HG03159 (cell line): ENCODE data around the gene DNAJA4.
"Not testable (repeated sequence)": the region's sequence is repeated elsewhere in the genome, so short reads cannot be mapped to it uniquely, and the experiment has no call there.

Experiments
- ATAC-seq: cut with Tn5 transposase; IDR thresholded peaks from one replicate; pipeline ENCODE4 v1.9.1; 2021; ENCODE audit warnings: mild to moderate bottlenecking, moderate library complexity; ENCODE audit not compliant: unreplicated experiment

The DNAJA4 gene

DNA sequence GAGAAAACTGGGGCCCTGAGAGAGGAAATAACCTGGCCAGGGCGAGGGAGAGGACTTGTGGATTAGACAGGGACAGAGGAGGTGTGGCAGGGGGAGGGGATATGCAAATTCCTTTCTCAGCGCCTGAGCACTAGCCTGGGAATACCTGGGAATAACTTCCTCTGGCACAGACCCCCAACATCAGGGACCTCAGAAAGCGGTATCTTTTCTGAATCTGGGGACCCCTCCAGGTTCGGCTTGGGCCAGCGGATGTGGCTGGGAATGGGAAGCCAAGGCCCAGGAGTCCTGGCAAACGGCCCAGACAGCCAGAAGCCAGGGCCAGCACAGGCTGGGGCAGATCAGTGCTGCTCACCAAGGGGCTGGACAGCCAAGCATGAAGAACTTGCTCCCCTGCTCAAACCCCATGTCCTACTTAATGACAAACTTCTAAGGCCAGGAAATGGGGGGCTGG, 20.8 kb upstream of the DNAJA4 start:
- no peak for ATAC-seq

DNA sequence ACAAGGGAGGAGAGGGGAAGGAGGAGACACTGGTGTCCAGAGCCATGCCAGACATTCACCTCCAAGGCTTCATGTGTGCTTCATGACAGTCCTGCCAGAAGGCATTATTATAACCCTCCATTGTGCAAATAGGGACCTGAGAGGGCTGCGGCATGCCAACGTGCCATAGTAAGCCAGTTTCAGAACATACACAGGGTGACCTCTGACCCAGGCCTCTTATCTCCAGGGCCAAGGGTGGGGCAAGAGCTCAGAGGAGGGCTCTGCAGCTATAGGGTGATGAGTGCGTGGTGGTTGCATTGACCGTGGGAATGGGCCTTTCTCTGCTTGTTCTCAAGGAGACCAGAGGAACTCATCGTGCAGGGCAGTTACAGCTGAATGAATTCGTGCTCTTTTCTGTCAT, 20.3 kb upstream of the DNAJA4 start:
- ATAC-seq = no peak

DNA sequence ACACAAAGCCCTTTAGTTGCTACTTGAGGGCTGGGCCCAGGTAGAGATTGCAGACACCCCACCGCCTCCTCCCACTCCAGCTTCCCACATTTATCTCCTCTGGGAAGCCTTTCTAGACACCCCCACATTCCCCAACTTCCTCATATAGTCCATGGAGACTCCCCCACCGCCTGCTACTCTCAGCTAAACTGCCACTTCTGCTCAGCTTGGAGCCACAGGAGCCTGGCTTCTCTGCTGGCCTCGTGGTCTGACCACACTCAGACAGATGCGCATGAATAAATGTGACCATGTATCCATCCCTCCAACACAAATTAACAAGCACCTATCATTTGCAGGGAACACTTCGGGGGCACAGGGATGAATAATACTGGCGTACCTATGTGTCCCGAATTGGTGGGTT, 19.5 kb upstream of the DNAJA4 start:
- ATAC-seq = no peak

DNA sequence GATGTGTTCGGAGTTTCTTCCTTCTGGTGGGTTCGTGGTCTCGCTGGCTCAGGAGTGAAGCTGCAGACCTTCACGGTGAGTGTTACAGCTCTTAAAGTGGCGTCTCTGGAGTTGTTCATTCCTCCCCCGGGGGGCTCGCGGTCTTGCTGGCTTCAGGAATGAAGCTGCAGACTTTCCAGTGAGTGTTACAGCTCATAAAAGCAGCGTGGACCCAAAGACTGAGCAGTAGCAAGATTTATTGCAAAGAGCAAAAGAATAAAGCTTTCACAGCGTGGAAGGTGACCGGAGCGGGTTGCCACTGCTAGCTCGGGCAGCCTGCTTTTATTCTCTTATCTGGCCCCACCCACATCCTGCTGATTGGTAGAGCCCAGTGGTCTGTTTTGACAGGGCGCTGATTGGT, 19.0 kb upstream of the DNAJA4 start:
- ATAC-seq = not testable (repeated sequence)

DNA sequence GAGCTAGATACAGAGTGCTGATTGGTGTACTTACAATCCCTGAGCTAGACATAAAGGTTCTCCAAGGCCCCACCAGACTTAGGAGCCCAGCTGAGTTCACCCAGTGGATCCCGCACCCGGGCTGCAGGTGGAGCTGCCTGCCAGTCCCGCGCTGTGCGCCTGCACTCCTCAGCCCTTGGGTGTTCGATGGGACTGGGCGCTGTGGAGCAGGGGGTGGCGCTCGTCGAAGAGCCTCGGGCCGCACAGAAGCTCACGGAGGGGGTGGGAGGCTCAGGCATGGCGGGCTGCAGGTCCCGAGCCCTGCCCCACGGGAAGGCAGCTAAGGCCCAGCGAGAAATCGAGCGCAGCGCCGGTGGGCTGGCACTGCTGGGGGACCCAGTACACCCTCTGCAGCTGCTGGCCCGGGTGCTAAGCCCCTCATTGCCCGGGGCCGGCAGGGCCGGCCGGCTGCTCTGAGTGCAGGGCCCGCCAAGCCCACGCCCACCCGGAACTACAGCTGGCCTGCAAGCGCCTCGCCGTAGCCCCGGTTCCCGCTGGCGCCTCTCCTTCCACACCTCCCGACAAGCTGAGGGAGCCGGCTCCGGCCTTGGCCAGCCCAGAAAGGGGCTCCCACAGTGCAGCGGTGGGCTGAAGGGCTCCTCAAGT, 18.3 kb upstream of the DNAJA4 start:
- ATAC-seq = not testable (repeated sequence)

DNA sequence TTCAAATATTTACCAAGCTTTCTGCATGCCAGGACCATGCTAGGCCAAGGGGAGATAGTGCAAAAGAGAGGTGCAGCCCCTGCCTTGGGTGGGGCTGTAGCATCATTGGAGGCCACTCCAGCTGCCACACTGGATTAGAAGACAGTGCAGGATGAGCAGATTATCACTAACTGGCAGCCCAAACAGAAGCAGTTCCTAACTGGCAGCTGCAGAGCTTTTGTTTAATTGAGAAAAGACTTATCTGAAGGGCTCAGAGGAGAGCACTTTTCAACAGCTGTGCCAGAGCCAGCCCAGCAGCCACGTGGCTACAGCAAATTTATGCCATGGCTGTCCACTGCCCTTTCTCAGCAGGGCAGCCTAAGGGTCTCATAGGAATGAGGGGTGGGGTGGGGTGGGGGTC, 16.5 kb upstream of the DNAJA4 start:
- ATAC-seq = no peak

DNA sequence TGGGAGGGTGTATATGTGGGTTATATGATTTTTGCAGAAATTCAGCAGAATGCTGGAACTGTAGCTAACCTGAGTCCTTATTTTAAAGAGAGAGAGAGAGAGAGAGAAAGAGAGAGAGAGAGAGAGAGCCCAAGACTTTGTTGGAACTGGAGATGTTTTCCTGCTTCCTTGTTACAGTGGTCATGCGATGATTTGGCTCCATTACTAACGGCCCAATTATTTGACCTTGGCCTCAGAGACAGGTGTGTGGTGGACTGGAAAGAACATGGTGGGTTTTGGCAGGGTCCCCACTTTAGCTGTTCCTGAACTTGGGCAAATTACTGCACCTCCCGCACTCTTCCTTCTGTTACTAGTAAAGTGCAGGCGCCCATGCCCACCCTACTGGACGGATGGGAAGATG, 15.2 kb upstream of the DNAJA4 start:
- no peak for ATAC-seq

DNA sequence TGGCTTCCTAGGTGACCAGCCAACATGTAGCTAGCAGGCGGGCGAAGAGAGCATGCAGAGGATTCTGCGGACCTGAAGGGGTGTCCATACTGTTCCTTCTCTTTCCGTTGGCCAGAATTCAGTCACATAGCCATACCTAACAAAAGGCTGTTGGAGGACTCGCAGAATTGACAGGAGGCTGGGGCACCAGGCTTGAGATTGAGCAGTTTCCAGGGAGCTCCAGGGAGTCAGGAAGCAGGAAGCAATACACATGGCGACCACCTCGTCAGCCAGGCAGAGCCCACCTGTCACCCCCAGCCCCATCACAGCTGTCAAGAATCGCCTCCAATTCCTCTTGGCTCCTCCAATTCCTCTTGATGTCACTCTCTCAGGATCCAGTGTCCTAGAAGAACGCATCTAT, 13.2 kb upstream of the DNAJA4 start:
- no peak for ATAC-seq

DNA sequence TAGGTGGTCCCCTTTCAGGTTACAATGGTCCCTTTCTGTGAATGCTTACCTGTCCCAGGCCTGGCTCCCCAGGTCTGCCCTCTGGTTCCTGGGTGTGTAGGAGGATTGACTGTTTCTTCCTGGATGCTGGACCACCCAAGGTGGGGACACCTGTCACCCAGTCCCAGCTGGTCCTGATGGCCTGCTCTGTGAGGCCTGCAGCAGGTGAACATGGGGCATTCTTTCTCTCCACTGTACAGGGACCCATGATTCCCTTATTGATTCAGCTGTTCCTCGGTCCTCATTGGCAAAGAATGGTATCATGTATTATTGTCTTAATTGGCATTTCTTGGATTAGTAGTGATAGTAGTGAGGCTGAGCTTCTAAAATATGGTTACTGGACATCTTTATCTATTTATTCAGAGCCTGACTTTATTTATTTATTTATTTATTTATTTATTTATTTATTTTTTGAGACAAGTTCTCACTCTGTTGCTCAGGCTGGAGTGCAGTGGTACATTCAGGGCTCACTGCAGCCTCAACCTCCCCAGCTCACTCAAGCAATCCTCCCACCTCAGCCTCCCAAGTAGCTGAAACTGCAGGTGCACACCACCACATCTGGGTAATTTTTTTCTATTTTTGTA, 8.8 kb upstream of the DNAJA4 start:
- ATAC-seq = no peak

DNA sequence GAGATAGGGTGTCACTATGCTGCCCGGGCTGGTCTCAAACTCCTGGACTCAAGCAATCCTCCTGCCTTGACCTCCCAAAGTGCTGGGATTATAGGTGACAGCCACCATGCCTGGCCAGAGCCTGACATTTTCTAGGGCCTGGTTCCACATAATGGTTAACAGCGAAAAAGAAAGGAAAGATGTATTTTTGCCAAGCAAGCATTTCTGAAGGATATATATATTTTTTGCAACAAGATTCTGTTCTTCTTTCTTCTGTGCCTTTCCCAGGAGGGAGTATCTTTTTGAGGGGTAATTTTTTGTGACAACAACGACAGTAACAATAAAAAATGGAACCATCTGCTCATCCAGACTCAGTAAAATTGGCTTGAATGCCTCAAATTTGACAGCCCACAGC, 8.3 kb upstream of the DNAJA4 start:
- ATAC-seq = no peak

DNA sequence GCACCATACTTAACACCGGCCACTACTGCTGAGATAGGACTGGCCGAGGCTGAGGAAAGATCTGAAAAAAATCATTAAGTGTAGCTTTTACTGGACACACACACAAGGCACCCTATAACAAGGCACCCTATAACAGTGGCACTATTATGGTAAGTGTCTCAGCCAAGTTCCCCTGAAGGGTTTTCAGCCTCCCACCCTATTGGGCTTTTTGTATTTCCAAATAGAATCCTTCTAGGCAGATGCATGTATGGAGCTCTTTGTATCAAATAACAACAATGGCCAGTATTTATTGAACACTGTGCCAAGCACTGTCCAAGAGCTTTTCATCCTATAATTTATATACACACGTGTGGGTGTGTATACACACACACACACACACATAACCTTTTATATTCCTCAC, 6.7 kb upstream of the DNAJA4 start:
- ATAC-seq = no peak

DNA sequence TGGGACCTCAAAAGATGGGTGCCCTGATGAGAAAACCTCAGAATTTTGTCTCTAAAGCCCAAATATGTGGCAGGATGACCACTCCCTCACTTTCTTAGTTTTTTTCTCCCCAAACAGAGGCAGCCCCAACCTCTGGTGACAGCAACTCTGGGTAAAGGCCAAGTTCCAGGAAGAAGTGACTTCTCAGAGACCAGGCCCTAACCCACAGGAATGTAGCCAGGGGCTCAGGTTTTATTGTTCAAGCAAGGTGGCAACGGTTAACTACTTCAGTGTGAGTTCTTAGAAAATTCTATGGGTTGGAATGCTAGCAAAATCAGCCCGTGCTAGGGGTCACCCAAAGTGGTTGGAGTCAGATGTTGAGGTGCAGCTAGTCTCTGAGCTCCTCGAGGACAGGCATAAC, 5.1 kb upstream of the DNAJA4 start:
- no peak for ATAC-seq

DNA sequence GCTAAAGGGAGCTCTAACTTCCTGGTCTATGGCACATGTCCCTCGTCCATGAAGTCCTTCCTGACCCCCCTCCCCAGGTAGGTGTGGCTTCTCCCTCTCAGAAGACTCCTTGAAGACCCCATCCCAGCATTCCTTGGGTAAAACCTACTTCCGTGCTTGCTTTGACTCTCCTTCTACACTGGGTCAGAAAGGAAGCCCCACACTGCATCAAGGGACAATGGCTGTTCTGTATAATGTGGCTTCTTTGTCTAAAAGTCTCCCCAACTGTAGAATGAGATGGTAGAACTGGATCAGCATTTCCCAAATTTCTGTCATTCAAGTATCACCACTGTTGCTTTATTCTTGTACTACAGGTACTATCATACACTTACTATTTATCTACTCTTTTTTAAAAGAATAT, 3.9 kb upstream of the DNAJA4 start:
- no peak for ATAC-seq

DNA sequence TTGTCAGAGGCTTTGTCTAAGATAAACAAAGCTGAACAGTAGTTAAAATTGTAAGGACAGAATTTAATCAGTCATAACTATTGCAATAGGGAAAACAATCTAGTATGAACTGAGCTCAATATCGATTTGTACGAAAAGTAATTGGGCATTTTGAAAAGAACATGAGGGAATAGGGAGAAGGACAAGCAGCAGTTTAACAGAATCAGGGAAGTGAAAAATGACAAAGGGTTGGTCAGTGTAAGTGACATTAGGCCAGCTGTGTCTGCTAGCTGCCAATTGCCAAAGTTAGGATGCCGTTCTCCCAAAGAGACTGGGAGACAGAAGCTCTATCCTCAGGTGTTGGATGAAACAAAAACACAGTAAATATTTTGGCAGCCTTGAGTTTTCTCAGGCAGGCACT, 3.3 kb upstream of the DNAJA4 start:
- ATAC-seq = no peak

DNA sequence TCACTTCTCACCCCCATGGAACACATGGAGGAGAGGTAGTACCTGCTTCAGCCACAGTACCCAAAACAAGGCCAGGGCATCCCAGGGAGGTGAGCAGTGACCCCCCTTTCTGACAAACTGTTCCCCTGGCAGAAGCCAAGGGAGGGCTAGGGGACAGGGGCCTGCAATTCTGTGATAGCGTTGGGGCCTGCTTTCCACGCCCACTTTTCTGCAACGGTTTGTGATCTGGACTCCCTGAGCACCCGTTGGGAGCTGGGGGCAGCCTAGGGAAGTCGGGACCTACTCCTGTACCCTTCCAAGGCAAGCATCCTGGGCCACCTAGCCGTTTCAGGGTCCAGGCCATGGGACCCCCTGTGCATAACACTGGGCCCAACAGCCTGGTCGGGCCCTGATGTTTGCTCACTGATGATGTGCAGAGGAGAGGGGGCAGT, 996 bp upstream of the DNAJA4 start:
- ATAC-seq = no peak

DNA sequence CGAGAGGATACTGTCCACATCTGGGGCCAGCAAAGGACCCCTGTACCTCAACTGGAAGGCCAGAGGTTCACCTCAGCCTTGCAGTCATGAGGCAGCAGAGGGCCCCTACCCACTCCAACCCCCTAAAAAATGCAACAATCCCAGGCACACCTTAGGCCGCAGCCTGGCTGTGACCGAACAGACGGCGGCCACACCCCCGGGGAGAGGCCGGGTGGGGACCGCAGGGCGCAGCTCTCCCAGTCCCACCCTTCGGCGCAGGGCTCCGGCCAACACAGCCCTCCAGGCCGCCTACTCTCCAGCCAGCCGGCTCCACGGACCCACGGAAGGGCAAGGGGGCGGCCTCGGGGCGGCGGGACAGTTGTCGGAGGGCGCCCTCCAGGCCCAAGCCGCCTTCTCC, 457 bp upstream of the DNAJA4 start:
- no peak for ATAC-seq

DNA sequence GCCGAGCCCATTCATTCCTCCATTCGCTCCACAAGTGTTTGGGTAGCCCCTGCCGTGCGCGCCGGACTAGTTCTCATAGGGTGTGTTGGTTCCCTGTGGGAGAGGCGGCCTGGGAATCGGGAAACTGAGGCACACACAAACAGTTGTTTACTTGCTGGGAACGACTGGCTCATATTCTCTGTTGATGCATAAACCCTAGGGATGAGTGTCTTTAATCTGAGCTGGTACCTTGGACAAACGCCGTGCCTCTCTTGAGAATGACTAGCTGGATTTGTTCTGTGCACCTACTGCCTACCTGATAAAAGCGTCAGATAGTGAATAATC, 737 bp downstream of the DNAJA4 start:
- no peak for ATAC-seq

DNA sequence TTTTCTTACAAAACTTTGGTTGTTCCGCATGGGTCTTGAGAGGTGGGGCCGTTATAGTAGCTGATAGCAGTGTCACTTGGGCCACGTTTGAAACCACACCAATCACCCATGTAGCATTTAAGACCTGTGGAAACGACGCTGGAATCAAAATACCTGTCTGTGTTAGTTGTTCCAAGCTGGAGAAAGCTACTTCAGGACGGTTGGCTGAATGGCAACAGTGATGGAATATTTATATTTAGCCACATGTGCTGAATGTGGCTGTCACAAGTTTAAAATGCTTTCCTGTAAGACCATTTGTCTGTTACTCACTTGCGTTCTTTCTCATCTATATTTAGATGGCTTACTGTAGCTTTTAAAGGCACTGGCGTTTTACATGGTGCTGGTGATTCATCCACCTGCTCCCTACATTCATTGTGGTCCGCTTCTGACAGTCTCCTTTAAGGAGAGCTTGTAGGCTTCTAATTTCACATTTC, 1.4 kb downstream of the DNAJA4 start:
- ATAC-seq = no peak

DNA sequence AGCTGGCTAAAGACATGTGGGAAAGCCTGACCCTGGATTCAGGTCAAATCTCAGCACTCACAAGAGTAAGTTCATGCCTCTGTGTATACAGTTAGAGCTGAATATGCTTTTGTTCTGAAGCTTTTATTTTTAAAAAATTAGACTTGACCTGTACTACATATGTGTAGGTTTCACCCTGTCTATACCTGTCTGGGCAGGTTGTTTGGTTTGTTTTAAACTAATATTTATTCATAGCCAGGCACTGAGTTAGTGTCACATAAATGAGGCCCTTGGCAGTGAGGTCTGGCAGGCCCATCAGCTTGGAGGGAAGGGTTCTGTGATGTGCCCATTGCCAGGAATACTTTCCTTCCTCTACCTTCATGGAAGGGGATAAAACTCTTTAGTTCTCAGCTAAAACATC, 1.9 kb downstream of the DNAJA4 start:
- ATAC-seq = no peak

DNA sequence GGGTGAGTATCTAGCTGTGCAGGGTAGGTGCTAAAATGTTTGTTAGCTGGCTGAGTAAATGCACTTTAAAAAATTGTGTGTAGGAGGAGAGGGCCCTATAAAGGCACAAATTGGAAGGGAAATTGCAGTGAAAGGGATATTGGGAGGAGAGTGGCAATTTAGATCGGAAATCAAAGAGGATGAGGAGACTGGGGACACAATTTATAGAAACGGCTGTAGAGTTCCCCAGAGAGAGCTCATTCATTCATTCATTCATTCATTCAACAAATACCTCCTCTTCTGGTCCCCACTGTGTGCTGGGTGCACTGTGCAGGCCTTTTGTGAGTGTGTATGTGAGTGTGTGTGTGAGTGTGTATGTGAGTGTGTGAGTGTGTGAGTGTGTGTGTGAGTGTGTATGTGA, 2.4 kb downstream of the DNAJA4 start:
- no peak for ATAC-seq

DNA sequence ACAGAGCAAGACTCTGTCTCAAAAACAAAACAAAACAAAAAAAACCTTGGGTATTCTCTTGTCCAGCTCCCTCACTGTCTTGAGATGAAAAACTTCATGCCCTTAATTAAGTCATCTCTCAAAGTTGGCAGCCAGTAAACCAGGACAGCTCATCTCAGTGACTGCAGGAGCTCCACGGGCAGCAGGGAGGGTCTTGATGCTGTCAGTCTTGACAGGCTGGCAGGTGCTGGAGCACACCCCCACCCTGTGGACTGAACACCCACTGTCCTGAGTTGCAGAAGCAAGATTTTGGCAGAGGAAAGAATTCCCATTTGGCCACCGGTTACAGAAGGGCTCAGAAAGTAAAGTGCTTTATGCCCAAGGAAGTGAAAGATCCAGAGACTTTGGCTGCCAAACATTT, 8.0 kb downstream of the DNAJA4 start:
- no peak for ATAC-seq

DNA sequence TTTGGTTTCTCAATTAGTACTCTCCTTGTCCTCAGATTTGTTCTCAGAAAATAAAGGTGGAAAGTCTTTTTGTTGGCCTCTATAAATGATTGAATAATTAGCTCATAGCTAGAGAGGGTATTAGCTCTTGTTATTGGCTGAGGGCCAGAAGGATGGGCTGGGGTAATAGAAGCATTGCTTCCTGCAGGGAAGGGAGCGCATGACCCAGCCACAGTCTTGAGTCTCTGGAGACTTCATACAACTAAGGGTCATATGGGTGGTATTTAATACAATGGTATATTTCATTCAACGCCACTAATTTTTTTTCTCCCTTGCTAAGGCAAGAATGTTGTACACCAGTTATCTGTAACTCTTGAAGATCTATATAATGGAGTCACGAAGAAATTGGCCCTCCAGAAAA, 8.4 kb downstream of the DNAJA4 start:
- no peak for ATAC-seq

DNA sequence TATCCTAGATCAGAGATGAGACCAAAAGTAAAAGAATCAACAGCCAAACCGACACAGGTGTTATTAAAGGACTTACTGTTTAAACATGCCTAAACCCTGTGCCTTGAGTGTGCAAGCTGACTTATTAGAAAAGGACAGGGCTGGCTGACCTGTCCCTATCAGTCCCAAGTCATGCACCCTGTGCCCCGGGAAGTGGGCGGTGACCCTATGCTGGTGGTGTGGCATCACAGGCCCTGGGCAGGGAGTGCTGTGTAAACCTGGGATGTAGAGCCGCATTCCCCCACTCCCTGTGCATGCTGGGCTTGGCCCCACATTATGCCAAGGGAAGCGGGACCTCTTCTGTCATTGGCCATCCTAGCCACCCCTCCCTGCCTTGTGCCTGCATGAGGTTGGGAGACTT, 10.6 kb downstream of the DNAJA4 start:
- ATAC-seq = no peak
